Activated CD4-positive, alpha-beta T cell treated with anti-CD3 and anti-CD28 coated beads, Interleukin-2, amount 50 U/mL, for 24 hours (primary cell): ENCODE results near the gene KCNT1.
"Not testable (repeated sequence)": the region's sequence is repeated elsewhere in the genome, so short reads cannot be mapped to it uniquely, and the experiment has no call there.

Source experiments
- DNase-seq, 2 donors: peaks; one replicate each; pipeline ENCODE4 v3.0.0-alpha.2; 2020; ENCODE audit warnings: low read depth in 1 of 2, low spot score in 1 of 2

The KCNT1 gene

GRCh38 chr9:135672786-135673185, 29.2 kb upstream of the KCNT1 start:
- not testable (repeated sequence) for DNase-seq

- no peak for DNase-seq
Observed at GRCh38 chr9:135673941-135674340, 28.0 kb upstream of the KCNT1 start.

GRCh38 chr9:135674977-135675376, 27.0 kb upstream of the KCNT1 start:
- DNase-seq: no peak

GRCh38 chr9:135676891-135677290, 25.1 kb upstream of the KCNT1 start:
- DNase-seq: no peak

- no peak for DNase-seq
Observed at GRCh38 chr9:135677641-135678168, 24.3 kb upstream of the KCNT1 start.

- no peak for DNase-seq
Observed at GRCh38 chr9:135678236-135679017, 23.6 kb upstream of the KCNT1 start.

- no peak for DNase-seq
Observed at GRCh38 chr9:135680056-135680455, 21.9 kb upstream of the KCNT1 start.

GRCh38 chr9:135681161-135681560, 20.8 kb upstream of the KCNT1 start:
- no peak for DNase-seq

GRCh38 chr9:135683401-135684034, 18.5 kb upstream of the KCNT1 start:
- no peak for DNase-seq

GRCh38 chr9:135684691-135685090, 17.3 kb upstream of the KCNT1 start:
- DNase-seq: no peak

- DNase-seq: no peak
Observed at GRCh38 chr9:135687216-135687615, 14.8 kb upstream of the KCNT1 start.

GRCh38 chr9:135689011-135689410, 13.0 kb upstream of the KCNT1 start:
- no peak for DNase-seq

- DNase-seq: no peak
Observed at GRCh38 chr9:135690836-135691570, 11.0 kb upstream of the KCNT1 start.

GRCh38 chr9:135692410-135692809, 9.6 kb upstream of the KCNT1 start:
- DNase-seq: no peak

GRCh38 chr9:135693265-135693664, 8.7 kb upstream of the KCNT1 start:
- no peak for DNase-seq

- DNase-seq: no peak
Observed at GRCh38 chr9:135693771-135694170, 8.2 kb upstream of the KCNT1 start.

- DNase-seq: no peak
Observed at GRCh38 chr9:135694414-135694813, 7.6 kb upstream of the KCNT1 start.

GRCh38 chr9:135695036-135695435, 6.9 kb upstream of the KCNT1 start:
- DNase-seq: no peak

- no peak for DNase-seq
Observed at GRCh38 chr9:135695642-135696041, 6.3 kb upstream of the KCNT1 start.

GRCh38 chr9:135696446-135696845, 5.5 kb upstream of the KCNT1 start:
- no peak for DNase-seq

- DNase-seq: no peak
Observed at GRCh38 chr9:135697226-135697625, 4.8 kb upstream of the KCNT1 start.

GRCh38 chr9:135698236-135698635, 3.7 kb upstream of the KCNT1 start:
- DNase-seq: no peak
